NCI-H2107 (cell line): ENCODE measurements around the gene EGLN1.

Source experiments
- DNase-seq: peaks from one replicate; lab custom pipeline; 2025; lab: John Stamatoyannopoulos, UW

Gene EGLN1

DNA sequence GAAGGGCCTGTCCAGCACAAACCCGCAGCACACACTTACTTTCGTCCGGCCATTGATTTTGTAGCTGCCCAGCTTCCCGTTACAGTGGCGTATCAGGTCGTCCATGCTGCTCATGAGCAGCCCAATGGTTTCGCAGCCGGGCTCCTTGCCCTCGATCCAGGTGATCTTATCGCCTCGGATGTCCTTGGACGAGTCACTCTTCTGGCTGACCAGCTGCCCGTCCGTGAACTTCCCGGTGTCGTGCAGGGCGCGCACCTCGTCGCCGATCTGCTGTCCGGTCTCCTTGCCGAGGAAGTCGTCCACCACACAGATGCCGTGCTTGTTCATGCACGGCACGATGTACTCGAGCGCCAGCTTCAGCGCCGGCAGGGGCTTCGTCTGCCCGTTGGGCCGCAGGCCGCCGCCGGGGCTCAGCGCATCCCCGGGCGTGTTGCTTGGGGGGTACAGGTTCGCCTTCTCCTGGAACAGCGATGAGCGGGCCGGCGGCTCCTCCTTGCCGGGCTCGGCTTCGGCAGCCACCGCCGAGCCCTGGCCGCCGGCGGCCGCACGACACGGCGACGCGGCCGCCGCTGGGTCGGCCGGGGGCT is 1.0 kb downstream of the EGLN1 start:
- no peak for DNase-seq

- DNase-seq, result no peak
Observed at GRCh38 chr1:231420299-231420958, 1.7 kb downstream of the EGLN1 start.

DNA sequence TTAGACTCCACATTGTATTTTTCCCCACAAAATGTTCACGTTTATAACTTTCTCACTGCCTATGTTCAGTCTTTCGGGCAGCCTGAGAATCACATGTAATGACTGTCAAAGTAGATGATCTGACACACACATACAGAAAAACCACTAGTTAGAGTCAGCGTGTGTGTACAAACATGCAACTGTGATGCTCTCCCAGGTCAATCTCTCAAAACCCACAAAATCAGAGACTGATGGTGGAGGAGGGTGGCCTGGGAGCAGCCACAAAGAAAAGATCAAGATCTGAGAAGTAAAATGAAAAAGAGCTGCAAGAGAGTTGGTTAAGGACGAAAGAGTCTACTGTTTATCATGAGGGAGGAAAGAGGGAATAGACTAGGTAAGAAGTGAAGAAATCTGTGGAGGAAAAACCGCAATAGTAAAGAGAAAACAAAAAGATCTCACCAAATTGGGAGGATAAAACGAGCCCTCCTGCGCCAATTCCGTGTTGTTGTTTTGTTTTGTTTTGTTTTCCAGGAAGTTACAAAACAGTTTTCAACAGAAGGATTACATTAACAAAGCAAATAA is 2.3 kb downstream of the EGLN1 start:
- DNase-seq, result no peak

DNA sequence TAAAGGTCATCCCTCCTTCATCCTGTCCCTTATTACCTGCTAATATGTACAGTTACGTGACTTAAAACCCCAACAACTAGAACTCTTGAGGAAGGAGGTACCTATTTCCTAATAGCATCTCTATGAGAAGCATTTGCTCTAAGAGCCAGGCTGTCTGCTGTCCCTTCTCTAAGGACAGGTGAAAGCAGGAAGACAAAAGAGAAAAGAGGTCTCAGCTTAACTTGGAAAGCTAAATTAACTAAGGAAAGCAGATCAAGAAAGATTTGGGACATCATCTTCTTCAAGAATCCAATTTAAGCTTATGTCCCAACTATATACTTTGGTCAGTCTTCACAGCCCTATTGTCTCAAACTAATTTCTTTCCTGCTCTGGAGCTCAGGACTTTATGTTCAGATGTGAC is 2.9 kb downstream of the EGLN1 start:
- no peak for DNase-seq

DNA sequence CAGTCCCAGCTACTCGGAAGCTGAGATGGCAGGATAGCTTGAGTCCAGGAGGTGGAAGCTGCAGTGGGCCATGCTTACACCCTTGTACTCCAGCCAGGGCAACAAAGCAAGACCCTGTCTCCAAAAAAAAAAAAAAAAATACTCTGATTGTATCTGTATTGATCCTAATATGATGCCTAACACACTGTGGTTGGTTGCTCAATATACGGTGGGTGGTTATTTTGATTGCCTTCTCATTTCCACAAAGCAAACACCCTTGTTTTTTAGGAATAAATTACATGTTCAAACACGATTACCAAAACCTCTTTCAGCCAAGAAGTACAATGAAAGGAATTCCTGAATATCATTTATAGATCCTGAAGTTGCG is 3.4 kb downstream of the EGLN1 start:
- no peak for DNase-seq

- no peak for DNase-seq
Observed at GRCh38 chr1:231418101-231418740, 3.9 kb downstream of the EGLN1 start.

DNA sequence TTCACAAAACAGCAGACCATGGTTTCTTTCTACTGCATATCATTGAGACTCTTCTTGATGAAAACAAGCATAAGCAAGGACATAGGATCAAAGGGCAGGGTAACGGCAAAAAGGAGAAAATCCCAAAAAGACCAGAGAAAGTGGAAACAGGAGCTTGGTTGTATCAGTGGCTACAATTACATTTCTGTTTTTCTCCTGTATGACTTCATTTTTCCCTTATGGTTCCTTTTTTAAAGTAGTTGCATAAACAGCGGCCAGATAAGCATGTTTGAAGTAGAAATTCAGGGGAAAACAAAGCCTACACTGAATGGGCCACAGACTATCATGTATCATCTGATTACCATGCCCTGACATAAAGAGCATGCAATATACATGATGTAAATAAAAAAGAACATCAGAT is 4.6 kb downstream of the EGLN1 start:
- DNase-seq, result no peak

DNA sequence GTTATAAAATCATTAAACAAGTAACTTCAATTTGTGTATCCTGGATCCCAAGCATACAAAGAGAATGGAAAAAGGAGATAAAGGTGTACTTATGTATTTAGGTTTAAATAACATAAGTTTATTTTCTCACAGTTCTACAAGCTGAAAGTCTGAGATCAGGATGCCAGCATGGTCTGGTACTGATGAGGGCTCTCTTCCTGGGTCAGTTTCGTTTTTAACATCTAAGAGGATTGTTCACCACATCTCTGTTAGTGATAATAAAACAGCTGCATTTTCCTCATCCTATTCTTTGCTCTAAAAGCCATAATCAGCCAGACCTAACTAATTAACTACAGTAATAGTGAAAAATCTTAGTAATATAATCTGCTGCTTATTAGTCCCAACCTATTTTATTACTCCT is 5.2 kb downstream of the EGLN1 start:
- no peak for DNase-seq

- no peak for DNase-seq
Observed at GRCh38 chr1:231415018-231415583, 7.0 kb downstream of the EGLN1 start.

GRCh38 chr1:231414260-231415016 is 7.6 kb downstream of the EGLN1 start:
- no peak for DNase-seq

- no peak for DNase-seq
Observed at GRCh38 chr1:231413749-231414082, 8.4 kb downstream of the EGLN1 start.

GRCh38 chr1:231411036-231411531 is 11.0 kb downstream of the EGLN1 start:
- no peak for DNase-seq

DNA sequence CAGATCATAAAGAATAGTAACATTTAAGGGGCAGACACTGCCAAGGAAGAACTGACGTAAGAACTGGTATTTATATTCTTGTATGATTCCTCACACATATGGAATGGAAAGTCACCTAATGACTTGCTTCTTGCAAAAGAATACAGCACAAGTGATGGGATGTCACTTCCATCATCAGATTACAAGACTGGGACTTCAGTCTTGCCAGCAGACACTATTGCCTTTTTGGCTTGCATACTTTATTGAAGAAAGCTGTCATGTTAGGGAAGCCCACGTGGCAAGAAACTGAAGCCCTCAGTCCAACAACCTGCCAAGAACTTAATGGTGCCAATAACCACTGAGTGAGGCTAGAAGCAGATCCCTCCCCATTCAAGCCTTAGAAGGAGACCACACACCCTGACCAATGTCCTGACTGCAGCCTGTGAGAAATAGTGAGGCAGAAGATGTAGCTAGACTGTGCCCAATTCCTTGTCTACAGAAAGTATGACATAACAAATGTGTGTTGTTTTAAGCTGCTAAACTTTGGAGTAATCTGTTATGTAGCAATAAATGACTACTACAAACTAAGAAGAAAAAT is 12.0 kb downstream of the EGLN1 start:
- no peak for DNase-seq

- DNase-seq, result no peak
Observed at GRCh38 chr1:231408528-231409094, 13.5 kb downstream of the EGLN1 start.

GRCh38 chr1:231407547-231408396 is 14.3 kb downstream of the EGLN1 start:
- DNase-seq, result no peak

DNA sequence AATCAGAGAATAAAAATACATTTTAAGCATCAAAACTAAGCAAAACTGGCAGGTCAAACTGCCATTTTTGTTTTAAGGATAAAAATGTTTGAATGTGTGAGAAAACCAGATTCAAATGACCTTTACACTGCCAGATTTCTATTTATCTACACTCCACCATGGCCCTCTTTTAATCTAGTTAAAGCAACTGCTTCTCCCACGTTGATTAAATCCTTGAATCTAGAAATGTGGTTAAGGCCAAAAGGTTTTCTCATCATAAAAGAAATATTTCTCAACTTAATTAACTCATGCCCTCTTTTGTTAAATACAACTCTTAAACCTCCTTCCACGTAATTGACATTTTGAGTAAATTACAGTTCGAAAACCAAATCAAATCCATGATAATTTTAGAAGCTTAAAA is 15.0 kb downstream of the EGLN1 start:
- no peak for DNase-seq

DNA sequence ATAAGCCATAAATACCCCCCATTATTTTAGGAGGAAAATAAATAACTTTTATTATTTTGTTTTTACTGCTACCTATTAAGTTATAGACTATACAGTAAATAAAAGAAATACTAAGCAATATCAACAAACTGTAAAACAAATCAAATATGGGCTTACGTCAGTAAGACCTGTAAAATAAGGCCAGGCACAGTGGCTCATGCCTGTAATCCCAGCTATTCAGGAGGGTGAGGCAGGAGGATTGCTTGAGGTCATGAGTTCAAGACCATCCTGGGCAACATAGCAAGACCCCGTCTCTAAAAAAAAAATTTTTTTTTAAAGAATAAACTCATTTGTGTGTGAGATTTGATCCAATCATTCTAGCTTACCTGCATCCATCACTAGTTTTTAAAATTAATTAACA is 17.8 kb downstream of the EGLN1 start:
- DNase-seq, result no peak

- DNase-seq, result no peak
Observed at GRCh38 chr1:231401478-231401877, 20.6 kb downstream of the EGLN1 start.

GRCh38 chr1:231397886-231398671 is 24.0 kb downstream of the EGLN1 start:
- no peak for DNase-seq

DNA sequence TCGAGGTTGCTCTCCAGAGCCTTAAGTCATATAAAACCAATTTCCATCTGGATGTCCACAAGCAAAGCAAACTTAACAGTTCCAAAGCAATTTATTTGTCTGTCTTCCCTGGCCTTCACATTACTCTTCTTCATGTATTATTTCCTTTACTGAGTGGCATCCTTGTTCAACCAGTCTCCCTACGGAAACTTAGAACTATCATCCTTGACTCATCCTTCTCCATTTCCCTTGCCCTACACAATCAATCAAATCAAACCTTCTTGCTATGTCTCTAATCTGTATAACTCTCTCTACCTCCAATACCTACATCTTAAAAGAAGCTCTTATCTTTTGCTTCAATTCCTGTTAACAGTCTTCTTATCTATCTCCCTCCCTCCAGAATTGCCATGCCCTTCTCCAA is 25.4 kb downstream of the EGLN1 start:
- DNase-seq, result no peak
